ENCODE results near the gene RPTOR.
"Not testable (repeated sequence)": the region's sequence is repeated elsewhere in the genome, so short reads cannot be mapped to it uniquely, and the experiment has no call there.

Gene RPTOR

GRCh38 chr17:80758481-80759376 lies 214.1 kb downstream of the RPTOR start:
- no peak for DNase-seq

- no peak for DNase-seq
Measured at GRCh38 chr17:80759377-80759673, 214.7 kb downstream of the RPTOR start.

- DNase-seq: peak in 1 of 56 donors; percentile 23
Measured at GRCh38 chr17:80760511-80760911, 215.9 kb downstream of the RPTOR start.

- DNase-seq: no peak
Measured at GRCh38 chr17:80761110-80761871, 216.7 kb downstream of the RPTOR start.

- DNase-seq: no peak
Measured at GRCh38 chr17:80762076-80762475, 217.4 kb downstream of the RPTOR start.

- DNase-seq: no peak
Measured at GRCh38 chr17:80763293-80763867, 218.7 kb downstream of the RPTOR start.

GRCh38 chr17:80764627-80765145 lies 220.0 kb downstream of the RPTOR start:
- DNase-seq: not testable (repeated sequence)

- no peak for DNase-seq
Measured at GRCh38 chr17:80765241-80765961, 220.8 kb downstream of the RPTOR start.

- no peak for DNase-seq
Measured at GRCh38 chr17:80766290-80766855, 221.7 kb downstream of the RPTOR start.

GRCh38 chr17:80768389-80768788 lies 223.8 kb downstream of the RPTOR start:
- DNase-seq: no peak

GRCh38 chr17:80768936-80769335 lies 224.3 kb downstream of the RPTOR start:
- DNase-seq: no peak

GRCh38 chr17:80769516-80769915 lies 224.9 kb downstream of the RPTOR start:
- DNase-seq: no peak

- DNase-seq: no peak
Measured at GRCh38 chr17:80769936-80770625, 225.4 kb downstream of the RPTOR start.

- DNase-seq: no peak
Measured at GRCh38 chr17:80770881-80771611, 226.4 kb downstream of the RPTOR start.

- no peak for DNase-seq
Measured at GRCh38 chr17:80771612-80772005, 227.0 kb downstream of the RPTOR start.

- no peak for DNase-seq
Measured at GRCh38 chr17:80772906-80773242, 228.2 kb downstream of the RPTOR start.

- DNase-seq: peak in 50 of 56 donors; percentile 16 to 86 (median 66)
Measured at GRCh38 chr17:80773243-80773991, 228.8 kb downstream of the RPTOR start.

GRCh38 chr17:80774146-80774545 lies 229.5 kb downstream of the RPTOR start:
- no peak for DNase-seq
